IPS-18c (cell line): Measurements from ENCODE around the gene GLMP.
A peak's percentile ranks its signal among the peaks of the same experiment; 100 is the strongest.
"Not testable (repeated sequence)": the region's sequence is repeated elsewhere in the genome, so short reads cannot be mapped to it uniquely, and the experiment has no call there.

Source experiments
- H3K4me3 ChIP-seq: 2 replicates; pipeline ENCODE4 v1.7.0; 2013; ENCODE audit warnings: low read depth, mild to moderate bottlenecking, low read length, moderate library complexity; ENCODE audit not compliant: insufficient read depth
- H3K9me3 ChIP-seq: one replicate; pipeline ENCODE4 v1.6.1; 2013; ENCODE audit warnings: mild to moderate bottlenecking, low read length, moderate library complexity; ENCODE audit not compliant: control insufficient read depth, insufficient read depth

Gene GLMP

GRCh38 chr1:156295391-156295947 is at the start of gene GLMP:
Gene GLMP, minus strand, starts transcription at chr1:156295679. Its CDS starts 34 bp downstream, at chr1:156295645.
- H3K4me3 ChIP-seq = peak within 1 kb of the TSS; percentile 71
- peaks cover 2% of the 10 kb centered on the region for H3K9me3 ChIP-seq

GRCh38 chr1:156344409-156344808 is 48.9 kb upstream of the GLMP start:
- no peak overlapping the region for H3K4me3 ChIP-seq
- H3K9me3 ChIP-seq = no peaks in the 10 kb centered on the region

- Histone ChIP-seq H3K9me3 (no peaks in the 10 kb centered on the region), H3K4me3 (no peak overlapping the region)
These were observed 46.9 kb upstream of the GLMP start for GRCh38 chr1:156342166-156342955.

- peak within 1 kb of the TSS; percentile 73 for H3K4me3 ChIP-seq
- no peaks in the 10 kb centered on the region for H3K9me3 ChIP-seq
These were observed 42.9 kb upstream of the GLMP start, which contains the start of the genes CCT3 and TSACC for GRCh38 chr1:156338180-156338976. Gene CCT3, minus strand, starts transcription at chr1:156338292. Its CDS starts 108 bp downstream, at chr1:156338184. Gene TSACC, plus strand, starts transcription at chr1:156338526. Its CDS starts 1,232 bp downstream, at chr1:156339758.

- Histone ChIP-seq H3K4me3 (peak overlapping the region; percentile 73), H3K9me3 (no peaks in the 10 kb centered on the region)
These were observed 42.4 kb upstream of the GLMP start for GRCh38 chr1:156337888-156338179.

GRCh38 chr1:156337052-156337887 is 41.8 kb upstream of the GLMP start:
- H3K9me3 ChIP-seq = no peaks in the 10 kb centered on the region
- peak overlapping the region; percentile 73 for H3K4me3 ChIP-seq

GRCh38 chr1:156336242-156336641 is 40.8 kb upstream of the GLMP start:
- Histone ChIP-seq H3K4me3 (peak overlapping the region; percentile 73), H3K9me3 (no peaks in the 10 kb centered on the region)

GRCh38 chr1:156323179-156323578 is 27.7 kb upstream of the GLMP start:
- not testable (repeated sequence) for H3K9me3 ChIP-seq, H3K4me3 ChIP-seq

- Histone ChIP-seq H3K4me3 (no peak overlapping the region), H3K9me3 (no peaks in the 10 kb centered on the region)
These were observed 25.1 kb upstream of the GLMP start for GRCh38 chr1:156320560-156320959.

- H3K4me3 ChIP-seq = no peak overlapping the region
- no peaks in the 10 kb centered on the region for H3K9me3 ChIP-seq
These were observed 24.2 kb upstream of the GLMP start for GRCh38 chr1:156319664-156320063.

- H3K4me3 ChIP-seq = no peak overlapping the region
- no peaks in the 10 kb centered on the region for H3K9me3 ChIP-seq
These were observed 21.4 kb upstream of the GLMP start for GRCh38 chr1:156316909-156317308.

GRCh38 chr1:156310962-156311361 is 15.5 kb upstream of the GLMP start:
- no peaks in the 10 kb centered on the region for H3K9me3 ChIP-seq
- H3K4me3 ChIP-seq = no peak overlapping the region

- Histone ChIP-seq H3K9me3 (no peaks in the 10 kb centered on the region), H3K4me3 (no peak overlapping the region)
These were observed 12.6 kb upstream of the GLMP start for GRCh38 chr1:156308078-156308477.

GRCh38 chr1:156305215-156305614 is 9.7 kb upstream of the GLMP start:
- H3K4me3 ChIP-seq = no peak overlapping the region

GRCh38 chr1:156303241-156303640 is 7.8 kb upstream of the GLMP start:
- Histone ChIP-seq H3K9me3 (peaks cover 2% of the 10 kb centered on the region), H3K4me3 (no peak overlapping the region)

More at GRCh38 chr1:156305215-156305614, 9.7 kb upstream of the GLMP start:
- H3K9me3 ChIP-seq = peaks cover 2% of the 10 kb centered on the region

GRCh38 chr1:156298852-156299357 is 3.4 kb upstream of the GLMP start, which contains the start of gene VHLL:
Gene VHLL, minus strand, starts transcription at chr1:156299307. Its CDS starts 118 bp downstream, at chr1:156299189.
- Histone ChIP-seq H3K9me3 (peaks cover 2% of the 10 kb centered on the region), H3K4me3 (no peak within 1 kb of the TSS)

- Histone ChIP-seq H3K9me3 (peaks cover 2% of the 10 kb centered on the region), H3K4me3 (no peak overlapping the region)
These were observed 1.6 kb downstream of the GLMP start for GRCh38 chr1:156293895-156294294.
